ENCODE results near the gene SS18L1. TPM values are rescaled to one million over a fixed set of nuclear protein-coding genes. Genes with fewer than 3 reads are reported as not detected.

SS18L1 gene
- total RNA-seq, 1 experiment from 2014 or later: 34.1 TPM

DNA sequence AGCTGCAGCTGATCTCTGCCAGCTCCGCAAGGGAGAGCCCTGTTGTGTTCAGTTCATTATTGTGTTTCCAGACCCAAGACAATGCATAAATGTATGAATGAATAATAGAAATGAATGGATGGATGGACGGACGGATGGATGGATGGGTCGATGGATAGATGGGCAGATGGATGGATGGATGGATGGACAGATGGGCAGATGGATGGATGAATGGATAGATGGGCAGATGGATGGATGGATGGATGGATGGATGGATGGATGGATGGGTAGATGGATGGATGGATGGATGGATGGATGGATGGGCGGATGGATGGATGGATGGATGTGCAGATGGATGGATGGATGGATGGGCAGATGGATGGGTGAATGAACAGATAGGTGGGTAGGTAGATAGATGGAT is 38.0 kb upstream of the SS18L1 start:
- Mint-ChIP-seq H3K27me3 (ENCODE audit: low read depth) (peaks cover 18% of the 10 kb centered on the region), H3K4me1 (peaks cover 10% of the 10 kb centered on the region), H3K9me3 (peaks cover 41% of the 10 kb centered on the region), H3K4me3 (no peak overlapping the region), H3K27ac (no peak overlapping the region), H3K36me3 (peaks cover 13% of the 10 kb centered on the region)
- no peak for DNase-seq (ENCODE audit: low spot score)
- CTCF ChIA-PET: no interaction called here
- POLR2A ChIA-PET: no interaction called here
- no peak for TF ChIP-seq CREB1 (CRISPR knock-in tag; IDR thresholded peaks at IDR 0.05)
- TF ChIP-seq NFYB (CRISPR knock-in tag; conservative IDR thresholded peaks at IDR 0.05; ENCODE audit: low read depth): no peak
- TF ChIP-seq, protein P1, sequence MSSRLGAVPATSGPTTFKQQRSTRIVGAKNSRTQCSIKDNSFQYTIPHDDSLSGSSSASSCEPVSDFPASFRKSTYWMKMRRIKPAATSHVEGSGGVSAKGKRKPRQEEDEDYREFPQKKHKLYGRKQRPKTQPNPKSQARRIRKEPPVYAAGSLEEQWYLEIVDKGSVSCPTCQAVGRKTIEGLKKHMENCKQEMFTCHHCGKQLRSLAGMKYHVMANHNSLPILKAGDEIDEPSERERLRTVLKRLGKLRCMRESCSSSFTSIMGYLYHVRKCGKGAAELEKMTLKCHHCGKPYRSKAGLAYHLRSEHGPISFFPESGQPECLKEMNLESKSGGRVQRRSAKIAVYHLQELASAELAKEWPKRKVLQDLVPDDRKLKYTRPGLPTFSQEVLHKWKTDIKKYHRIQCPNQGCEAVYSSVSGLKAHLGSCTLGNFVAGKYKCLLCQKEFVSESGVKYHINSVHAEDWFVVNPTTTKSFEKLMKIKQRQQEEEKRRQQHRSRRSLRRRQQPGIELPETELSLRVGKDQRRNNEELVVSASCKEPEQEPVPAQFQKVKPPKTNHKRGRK (CRISPR knock-in tag; IDR thresholded peaks at IDR 0.05; ENCODE audit: borderline replicate concordance): no peak
- TF ChIP-seq, protein P2, sequence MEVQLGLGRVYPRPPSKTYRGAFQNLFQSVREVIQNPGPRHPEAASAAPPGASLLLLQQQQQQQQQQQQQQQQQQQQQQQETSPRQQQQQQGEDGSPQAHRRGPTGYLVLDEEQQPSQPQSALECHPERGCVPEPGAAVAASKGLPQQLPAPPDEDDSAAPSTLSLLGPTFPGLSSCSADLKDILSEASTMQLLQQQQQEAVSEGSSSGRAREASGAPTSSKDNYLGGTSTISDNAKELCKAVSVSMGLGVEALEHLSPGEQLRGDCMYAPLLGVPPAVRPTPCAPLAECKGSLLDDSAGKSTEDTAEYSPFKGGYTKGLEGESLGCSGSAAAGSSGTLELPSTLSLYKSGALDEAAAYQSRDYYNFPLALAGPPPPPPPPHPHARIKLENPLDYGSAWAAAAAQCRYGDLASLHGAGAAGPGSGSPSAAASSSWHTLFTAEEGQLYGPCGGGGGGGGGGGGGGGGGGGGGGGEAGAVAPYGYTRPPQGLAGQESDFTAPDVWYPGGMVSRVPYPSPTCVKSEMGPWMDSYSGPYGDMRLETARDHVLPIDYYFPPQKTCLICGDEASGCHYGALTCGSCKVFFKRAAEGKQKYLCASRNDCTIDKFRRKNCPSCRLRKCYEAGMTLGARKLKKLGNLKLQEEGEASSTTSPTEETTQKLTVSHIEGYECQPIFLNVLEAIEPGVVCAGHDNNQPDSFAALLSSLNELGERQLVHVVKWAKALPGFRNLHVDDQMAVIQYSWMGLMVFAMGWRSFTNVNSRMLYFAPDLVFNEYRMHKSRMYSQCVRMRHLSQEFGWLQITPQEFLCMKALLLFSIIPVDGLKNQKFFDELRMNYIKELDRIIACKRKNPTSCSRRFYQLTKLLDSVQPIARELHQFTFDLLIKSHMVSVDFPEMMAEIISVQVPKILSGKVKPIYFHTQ (CRISPR knock-in tag; IDR thresholded peaks at IDR 0.05): no peak
- TF ChIP-seq ELF4 (CRISPR knock-in tag; IDR thresholded peaks at IDR 0.05; ENCODE audit: low read depth): no peak
- TF ChIP-seq JUN (CRISPR knock-in tag; IDR thresholded peaks at IDR 0.05): no peak
- TF ChIP-seq, protein P3, sequence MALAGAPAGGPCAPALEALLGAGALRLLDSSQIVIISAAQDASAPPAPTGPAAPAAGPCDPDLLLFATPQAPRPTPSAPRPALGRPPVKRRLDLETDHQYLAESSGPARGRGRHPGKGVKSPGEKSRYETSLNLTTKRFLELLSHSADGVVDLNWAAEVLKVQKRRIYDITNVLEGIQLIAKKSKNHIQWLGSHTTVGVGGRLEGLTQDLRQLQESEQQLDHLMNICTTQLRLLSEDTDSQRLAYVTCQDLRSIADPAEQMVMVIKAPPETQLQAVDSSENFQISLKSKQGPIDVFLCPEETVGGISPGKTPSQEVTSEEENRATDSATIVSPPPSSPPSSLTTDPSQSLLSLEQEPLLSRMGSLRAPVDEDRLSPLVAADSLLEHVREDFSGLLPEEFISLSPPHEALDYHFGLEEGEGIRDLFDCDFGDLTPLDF (CRISPR knock-in tag; IDR thresholded peaks at IDR 0.05): no peak
- TF ChIP-seq NR3C1 (CRISPR knock-in tag; conservative IDR thresholded peaks at IDR 0.05; ENCODE audit: low read depth): no peak
- TF ChIP-seq NR1H2 (CRISPR knock-in tag; IDR thresholded peaks at IDR 0.05): no peak
- no peak for ATAC-seq

DNA sequence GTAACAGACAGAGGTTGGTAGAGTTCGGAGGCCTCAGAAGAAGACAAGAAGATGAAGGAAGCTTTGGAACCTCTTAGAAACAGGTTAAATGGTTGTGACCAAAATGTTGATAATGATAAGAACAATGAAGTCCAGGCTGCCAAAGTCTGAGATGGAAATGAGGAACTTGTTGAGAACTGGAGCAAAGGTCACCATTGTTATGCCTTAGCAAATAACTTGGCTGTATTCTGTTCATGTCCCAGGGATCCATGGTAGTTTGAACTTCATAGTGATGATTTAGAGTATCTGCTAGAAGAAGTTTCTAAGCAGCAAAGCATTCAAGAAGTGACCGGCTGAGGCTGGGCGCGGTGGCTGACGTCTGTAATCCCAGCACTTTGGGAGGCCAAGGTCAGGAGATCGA is 32.4 kb upstream of the SS18L1 start:
- H3K4me1 Mint-ChIP-seq: peaks cover 7% of the 10 kb centered on the region
- H3K27ac Mint-ChIP-seq: no peak overlapping the region
- H3K9me3 Mint-ChIP-seq: peaks cover 35% of the 10 kb centered on the region
- DNase-seq (ENCODE audit: low spot score): no peak
- POLR2A ChIA-PET: no interaction called here
- peaks cover 17% of the 10 kb centered on the region for H3K36me3 Mint-ChIP-seq
- H3K4me3 Mint-ChIP-seq: no peak overlapping the region
- TF ChIP-seq NR1H2 (CRISPR knock-in tag; IDR thresholded peaks at IDR 0.05) (no peak), ZNF423 (CRISPR knock-in tag; IDR thresholded peaks at IDR 0.05) (no peak), NFE2L1 (CRISPR knock-in tag; IDR thresholded peaks at IDR 0.05) (no peak), ZBTB21 (CRISPR knock-in tag; IDR thresholded peaks at IDR 0.05; ENCODE audit: borderline replicate concordance) (no peak), GABPB1 (CRISPR knock-in tag; IDR thresholded peaks at IDR 0.05) (no peak), GTF2I (CRISPR knock-in tag; conservative IDR thresholded peaks at IDR 0.05) (no peak), SMAD4 (CRISPR knock-in tag; IDR thresholded peaks at IDR 0.05) (no peak), NR3C1 (CRISPR knock-in tag; conservative IDR thresholded peaks at IDR 0.05; ENCODE audit: low read depth) (no peak)
- CTCF ChIA-PET: no interaction called here
- no peak for ATAC-seq
- H3K27me3 Mint-ChIP-seq (ENCODE audit: low read depth): peaks cover 21% of the 10 kb centered on the region

- Mint-ChIP-seq H3K27me3 (ENCODE audit: low read depth) (peaks cover 21% of the 10 kb centered on the region), H3K4me3 (no peak overlapping the region)
- CTCF ChIA-PET: interaction anchor here (0.6 to 0.7 kb wide), 2 partner anchors 44 to 52 kb away, joined by 3 read pairs; no protein-coding TSS in a partner anchor
- TF ChIP-seq ZNF317 (CRISPR knock-in tag; IDR thresholded peaks at IDR 0.05; ENCODE audit: borderline replicate concordance, low read depth) (no peak), ZNF263 (CRISPR knock-in tag; IDR thresholded peaks at IDR 0.05; ENCODE audit: low read depth) (no peak), MYBL2 (CRISPR knock-in tag; IDR thresholded peaks at IDR 0.05) (no peak), SP1 (CRISPR knock-in tag; conservative IDR thresholded peaks at IDR 0.05) (no peak), ETV6 (CRISPR knock-in tag; IDR thresholded peaks at IDR 0.05) (no peak), NFYB (CRISPR knock-in tag; conservative IDR thresholded peaks at IDR 0.05; ENCODE audit: low read depth) (no peak)
- TF ChIP-seq, protein P4, sequence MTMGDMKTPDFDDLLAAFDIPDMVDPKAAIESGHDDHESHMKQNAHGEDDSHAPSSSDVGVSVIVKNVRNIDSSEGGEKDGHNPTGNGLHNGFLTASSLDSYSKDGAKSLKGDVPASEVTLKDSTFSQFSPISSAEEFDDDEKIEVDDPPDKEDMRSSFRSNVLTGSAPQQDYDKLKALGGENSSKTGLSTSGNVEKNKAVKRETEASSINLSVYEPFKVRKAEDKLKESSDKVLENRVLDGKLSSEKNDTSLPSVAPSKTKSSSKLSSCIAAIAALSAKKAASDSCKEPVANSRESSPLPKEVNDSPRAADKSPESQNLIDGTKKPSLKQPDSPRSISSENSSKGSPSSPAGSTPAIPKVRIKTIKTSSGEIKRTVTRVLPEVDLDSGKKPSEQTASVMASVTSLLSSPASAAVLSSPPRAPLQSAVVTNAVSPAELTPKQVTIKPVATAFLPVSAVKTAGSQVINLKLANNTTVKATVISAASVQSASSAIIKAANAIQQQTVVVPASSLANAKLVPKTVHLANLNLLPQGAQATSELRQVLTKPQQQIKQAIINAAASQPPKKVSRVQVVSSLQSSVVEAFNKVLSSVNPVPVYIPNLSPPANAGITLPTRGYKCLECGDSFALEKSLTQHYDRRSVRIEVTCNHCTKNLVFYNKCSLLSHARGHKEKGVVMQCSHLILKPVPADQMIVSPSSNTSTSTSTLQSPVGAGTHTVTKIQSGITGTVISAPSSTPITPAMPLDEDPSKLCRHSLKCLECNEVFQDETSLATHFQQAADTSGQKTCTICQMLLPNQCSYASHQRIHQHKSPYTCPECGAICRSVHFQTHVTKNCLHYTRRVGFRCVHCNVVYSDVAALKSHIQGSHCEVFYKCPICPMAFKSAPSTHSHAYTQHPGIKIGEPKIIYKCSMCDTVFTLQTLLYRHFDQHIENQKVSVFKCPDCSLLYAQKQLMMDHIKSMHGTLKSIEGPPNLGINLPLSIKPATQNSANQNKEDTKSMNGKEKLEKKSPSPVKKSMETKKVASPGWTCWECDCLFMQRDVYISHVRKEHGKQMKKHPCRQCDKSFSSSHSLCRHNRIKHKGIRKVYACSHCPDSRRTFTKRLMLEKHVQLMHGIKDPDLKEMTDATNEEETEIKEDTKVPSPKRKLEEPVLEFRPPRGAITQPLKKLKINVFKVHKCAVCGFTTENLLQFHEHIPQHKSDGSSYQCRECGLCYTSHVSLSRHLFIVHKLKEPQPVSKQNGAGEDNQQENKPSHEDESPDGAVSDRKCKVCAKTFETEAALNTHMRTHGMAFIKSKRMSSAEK (CRISPR knock-in tag; IDR thresholded peaks at IDR 0.05; ENCODE audit: borderline replicate concordance): no peak
- TF ChIP-seq, protein P5, sequence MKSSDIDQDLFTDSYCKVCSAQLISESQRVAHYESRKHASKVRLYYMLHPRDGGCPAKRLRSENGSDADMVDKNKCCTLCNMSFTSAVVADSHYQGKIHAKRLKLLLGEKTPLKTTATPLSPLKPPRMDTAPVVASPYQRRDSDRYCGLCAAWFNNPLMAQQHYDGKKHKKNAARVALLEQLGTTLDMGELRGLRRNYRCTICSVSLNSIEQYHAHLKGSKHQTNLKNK (CRISPR knock-in tag; IDR thresholded peaks at IDR 0.05): no peak
Observed at GRCh38 chr20:62112368-62112767, 31.2 kb upstream of the SS18L1 start.

More at GRCh38 chr20:62112368-62112767, 31.2 kb upstream of the SS18L1 start:
- Mint-ChIP-seq H3K9me3 (peaks cover 28% of the 10 kb centered on the region), H3K27ac (no peak overlapping the region), H3K36me3 (peaks cover 17% of the 10 kb centered on the region), H3K4me1 (peaks cover 9% of the 10 kb centered on the region)
- ATAC-seq: no peak
- POLR2A ChIA-PET: no interaction called here
- DNase-seq (ENCODE audit: low spot score): no peak

Data from WTC11 (cell line).